ENCODE measurements around the gene RHBG.

GRCh38 chr1:156419854-156420204 is 50.8 kb downstream of the RHBG start:
- TF ChIP-seq, protein P1, sequence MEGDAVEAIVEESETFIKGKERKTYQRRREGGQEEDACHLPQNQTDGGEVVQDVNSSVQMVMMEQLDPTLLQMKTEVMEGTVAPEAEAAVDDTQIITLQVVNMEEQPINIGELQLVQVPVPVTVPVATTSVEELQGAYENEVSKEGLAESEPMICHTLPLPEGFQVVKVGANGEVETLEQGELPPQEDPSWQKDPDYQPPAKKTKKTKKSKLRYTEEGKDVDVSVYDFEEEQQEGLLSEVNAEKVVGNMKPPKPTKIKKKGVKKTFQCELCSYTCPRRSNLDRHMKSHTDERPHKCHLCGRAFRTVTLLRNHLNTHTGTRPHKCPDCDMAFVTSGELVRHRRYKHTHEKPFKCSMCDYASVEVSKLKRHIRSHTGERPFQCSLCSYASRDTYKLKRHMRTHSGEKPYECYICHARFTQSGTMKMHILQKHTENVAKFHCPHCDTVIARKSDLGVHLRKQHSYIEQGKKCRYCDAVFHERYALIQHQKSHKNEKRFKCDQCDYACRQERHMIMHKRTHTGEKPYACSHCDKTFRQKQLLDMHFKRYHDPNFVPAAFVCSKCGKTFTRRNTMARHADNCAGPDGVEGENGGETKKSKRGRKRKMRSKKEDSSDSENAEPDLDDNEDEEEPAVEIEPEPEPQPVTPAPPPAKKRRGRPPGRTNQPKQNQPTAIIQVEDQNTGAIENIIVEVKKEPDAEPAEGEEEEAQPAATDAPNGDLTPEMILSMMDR (IDR thresholded peaks at IDR 0.05; ENCODE audit: poor library complexity), result peak; percentile 19
- TF ChIP-seq EZH2 (IDR thresholded peaks at IDR 0.05; ENCODE audit: borderline replicate concordance), result no peak

Measured in hepatocyte (in vitro differentiated cells).